HepG2 (cell line): ENCODE results near the gene TOMM22. TPM values are rescaled to one million over a fixed set of nuclear protein-coding genes. Genes with fewer than 3 reads are reported as not detected.

Experiments used
- CBX2 ChIP-seq, 2 experiments: fragments of 200-600 bp in 1 of 2; sonication (generic); formaldehyde crosslinking in 1 of 2; IDR thresholded peaks; 2 replicates each; pipeline versions ENCODE4 v1.7.0 to v1.8.1; 2018 to 2022; ENCODE audit warnings: low read depth in 2 of 2, low read length in 1 of 2, mild to moderate bottlenecking in 1 of 2, missing genetic modification reagents in 1 of 2
- ETV6 ChIP-seq: sonication (generic); formaldehyde crosslinking; conservative IDR thresholded peaks from 2 replicates; pipeline ENCODE4 v1.4.0; 2020; ENCODE audit warnings: missing genetic modification reagents
- HDAC6 ChIP-seq: fragments of 200-600 bp; sonication (generic); IDR thresholded peaks from 2 replicates; pipeline ENCODE4 v1.7.0; 2017; ENCODE audit warnings: mild to moderate bottlenecking, antibody characterized with exemption, low read length, low read depth
- KDM5A ChIP-seq: fragments of 200-600 bp; sonication (generic); IDR thresholded peaks from 2 replicates; pipeline ENCODE4 v1.7.0; 2018; ENCODE audit warnings: antibody characterized with exemption, mild to moderate bottlenecking, low read length, borderline replicate concordance
- LCORL ChIP-seq, 2 experiments: fragments of 450-650 bp in 1 of 2; sonication (generic) in 1 of 2; formaldehyde crosslinking in 1 of 2; IDR thresholded peaks; 2 replicates each; pipeline versions ENCODE4 v1.5.0 to v1.6.1; 2017 to 2020; ENCODE audit warnings: antibody characterized with exemption in 1 of 2, missing genetic modification reagents in 1 of 2
- NBN ChIP-seq: fragments of 450-650 bp; conservative IDR thresholded peaks from 2 replicates; pipeline ENCODE4 v1.6.1; 2017
- ZBTB7B ChIP-seq: sonication (generic); formaldehyde crosslinking; IDR thresholded peaks from 2 replicates; pipeline ENCODE4 v1.4.0; 2020; ENCODE audit warnings: missing genetic modification reagents
- ZC3H13 ChIP-seq: sonication (generic); formaldehyde crosslinking; IDR thresholded peaks from 2 replicates; pipeline ENCODE4 v1.8.1; 2023; ENCODE audit warnings: mild to moderate bottlenecking, missing genetic modification reagents, moderate library complexity
- ZMYM3 ChIP-seq: sonication (generic); formaldehyde crosslinking; IDR thresholded peaks from 2 replicates; pipeline ENCODE4 v1.5.1; 2020; ENCODE audit warnings: mild to moderate bottlenecking, missing genetic modification reagents
- ZNF207 ChIP-seq: fragments of 450-650 bp; IDR thresholded peaks from 2 replicates; pipeline ENCODE4 v1.6.1; 2016; ENCODE audit warnings: antibody characterized with exemption, borderline replicate concordance
- ZNF367 ChIP-seq: sonication (generic); formaldehyde crosslinking; IDR thresholded peaks from 2 replicates; pipeline ENCODE4 v1.4.0; 2020; ENCODE audit warnings: missing genetic modification reagents, borderline replicate concordance
- ZNF775 ChIP-seq: sonication (generic); formaldehyde crosslinking; IDR thresholded peaks from 2 replicates; pipeline ENCODE4 v1.4.0; 2020; ENCODE audit warnings: missing genetic modification reagents, mild to moderate bottlenecking, moderate library complexity, borderline replicate concordance
- polyA plus RNA-seq, 8 experiments: library from polyadenylated mRNA; depleted of rRNA in 3 of 8; stranded (reverse) in 7 of 8; unstranded in 1 of 8; fragments of >200 nt; fragmentation: Illumina TruSeq in 4 of 8; extraction: Trizol in 4 of 8; gene quantifications; 2 replicates each; pipeline versions ENCODE4 v1.2.1 to v1.2.3, GENCODE V29; 2011 to 2016; ENCODE audit warnings: low read depth in 4 of 8, missing spikeins in 1 of 8, mixed read lengths in 1 of 8; ENCODE audit not compliant: insufficient read depth in 1 of 8
- total RNA-seq, 5 experiments: library from RNA; depleted of rRNA; stranded (reverse); fragments of >200 nt; fragmentation: Illumina TruSeq; extraction: Trizol; gene quantifications; 2 replicates each; pipeline ENCODE4 v1.2.3, GENCODE V29; 2016; ENCODE audit warnings: low read depth in 1 of 5
- TF ChIP-seq, protein P1 (sequence below): fragments of 450-650 bp; IDR thresholded peaks from 2 replicates; pipeline ENCODE4 v1.6.1; 2016
- TF ChIP-seq, protein P2 (sequence below): sonication (generic); formaldehyde crosslinking; IDR thresholded peaks from 2 replicates; pipeline ENCODE4 v1.5.0; 2020; ENCODE audit warnings: mild to moderate bottlenecking, missing genetic modification reagents
- TF ChIP-seq, protein P3 (sequence below): sonication (generic); formaldehyde crosslinking; IDR thresholded peaks from 2 replicates; pipeline ENCODE4 v1.8.0; 2022; ENCODE audit warnings: mild to moderate bottlenecking, missing genetic modification reagents, moderate library complexity
- TF ChIP-seq, protein P4 (sequence below): sonication (generic); formaldehyde crosslinking; IDR thresholded peaks from 2 replicates; pipeline ENCODE4 v1.4.0; 2020; ENCODE audit warnings: missing genetic modification reagents; ENCODE audit errors: not compliant biosample characterization
- TF ChIP-seq, protein P5 (sequence below): sonication (generic); formaldehyde crosslinking; IDR thresholded peaks from 2 replicates; pipeline ENCODE4 v1.5.1; 2020; ENCODE audit warnings: mild to moderate bottlenecking, missing genetic modification reagents, borderline replicate concordance

Gene TOMM22
- total and polyA plus RNA-seq, 2 of the 13 experiments (the other 11 are each of a cell fraction or from before 2014, with no cell fraction given) = 46.9 to 118 TPM

DNA sequence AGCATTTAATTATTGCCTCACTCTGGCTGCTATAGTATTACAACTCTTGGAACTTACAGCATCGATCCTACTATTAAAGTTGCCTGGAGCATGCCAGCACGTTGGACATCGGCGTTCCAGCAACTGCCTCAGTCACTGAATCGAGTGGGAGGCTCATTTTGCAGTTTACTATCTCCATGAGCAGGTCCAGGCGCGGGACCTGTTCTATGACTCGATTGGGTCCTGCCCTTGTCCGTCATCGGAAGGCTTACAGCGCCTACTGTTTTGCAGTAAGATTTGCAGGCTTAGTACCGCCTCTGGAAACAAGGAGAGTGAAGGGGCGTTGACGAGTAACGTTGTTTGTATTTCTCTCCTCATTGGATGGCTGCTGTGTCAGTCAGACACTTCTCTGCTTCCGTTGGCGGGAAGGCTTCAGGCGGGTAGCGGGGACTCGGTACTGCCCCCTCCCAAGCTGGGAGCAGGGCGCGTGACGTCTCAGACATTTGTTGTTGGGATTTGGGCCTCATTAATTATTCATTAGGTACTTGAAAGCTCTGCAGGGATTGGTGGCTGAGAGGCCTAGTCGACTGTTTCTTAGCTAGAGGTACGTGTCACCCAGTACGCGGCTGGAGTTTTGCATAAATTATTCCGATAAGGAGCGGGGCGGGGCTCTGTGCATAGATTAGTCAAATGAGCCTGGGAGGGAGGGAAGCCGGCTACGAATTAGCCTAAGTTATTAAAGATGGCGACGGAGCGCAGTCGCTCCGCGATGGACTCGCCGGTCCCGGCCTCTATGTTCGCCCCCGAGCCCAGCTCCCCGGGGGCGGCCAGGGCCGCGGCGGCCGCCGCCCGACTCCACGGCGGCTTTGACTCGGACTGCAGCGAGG, 23.7 kb downstream of the TOMM22 start, which contains the start of gene GTPBP1 (continued):
- TF ChIP-seq, protein P1, sequence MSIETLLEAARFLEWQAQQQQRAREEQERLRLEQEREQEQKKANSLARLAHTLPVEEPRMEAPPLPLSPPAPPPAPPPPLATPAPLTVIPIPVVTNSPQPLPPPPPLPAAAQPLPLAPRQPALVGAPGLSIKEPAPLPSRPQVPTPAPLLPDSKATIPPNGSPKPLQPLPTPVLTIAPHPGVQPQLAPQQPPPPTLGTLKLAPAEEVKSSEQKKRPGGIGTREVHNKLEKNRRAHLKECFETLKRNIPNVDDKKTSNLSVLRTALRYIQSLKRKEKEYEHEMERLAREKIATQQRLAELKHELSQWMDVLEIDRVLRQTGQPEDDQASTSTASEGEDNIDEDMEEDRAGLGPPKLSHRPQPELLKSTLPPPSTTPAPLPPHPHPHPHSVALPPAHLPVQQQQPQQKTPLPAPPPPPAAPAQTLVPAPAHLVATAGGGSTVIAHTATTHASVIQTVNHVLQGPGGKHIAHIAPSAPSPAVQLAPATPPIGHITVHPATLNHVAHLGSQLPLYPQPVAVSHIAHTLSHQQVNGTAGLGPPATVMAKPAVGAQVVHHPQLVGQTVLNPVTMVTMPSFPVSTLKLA = peak; percentile 60
- TF ChIP-seq KDM5A (no peak), CBX2 (IDR thresholded peaks at IDR 0.05; ENCODE audit: low read depth, low read length) (no peak), CBX2 (CRISPR knock-in tag; IDR thresholded peaks at IDR 0.05; ENCODE audit: low read depth) (no peak), ZMYM3 (CRISPR knock-in tag) (no peak), HDAC6 (no peak), NBN (no peak), ZNF775 (CRISPR knock-in tag) (no peak), ZBTB7B (no peak), ETV6 (no peak), ZNF367 (CRISPR knock-in tag) (no peak), LCORL (IDR thresholded peaks at IDR 0.05) (no peak), LCORL (CRISPR knock-in tag; IDR thresholded peaks at IDR 0.05) (peak; percentile 15; the same call in 1 of the 2 replicates), ZNF207 (no peak), ZC3H13 (no peak)
- TF ChIP-seq, protein P2, sequence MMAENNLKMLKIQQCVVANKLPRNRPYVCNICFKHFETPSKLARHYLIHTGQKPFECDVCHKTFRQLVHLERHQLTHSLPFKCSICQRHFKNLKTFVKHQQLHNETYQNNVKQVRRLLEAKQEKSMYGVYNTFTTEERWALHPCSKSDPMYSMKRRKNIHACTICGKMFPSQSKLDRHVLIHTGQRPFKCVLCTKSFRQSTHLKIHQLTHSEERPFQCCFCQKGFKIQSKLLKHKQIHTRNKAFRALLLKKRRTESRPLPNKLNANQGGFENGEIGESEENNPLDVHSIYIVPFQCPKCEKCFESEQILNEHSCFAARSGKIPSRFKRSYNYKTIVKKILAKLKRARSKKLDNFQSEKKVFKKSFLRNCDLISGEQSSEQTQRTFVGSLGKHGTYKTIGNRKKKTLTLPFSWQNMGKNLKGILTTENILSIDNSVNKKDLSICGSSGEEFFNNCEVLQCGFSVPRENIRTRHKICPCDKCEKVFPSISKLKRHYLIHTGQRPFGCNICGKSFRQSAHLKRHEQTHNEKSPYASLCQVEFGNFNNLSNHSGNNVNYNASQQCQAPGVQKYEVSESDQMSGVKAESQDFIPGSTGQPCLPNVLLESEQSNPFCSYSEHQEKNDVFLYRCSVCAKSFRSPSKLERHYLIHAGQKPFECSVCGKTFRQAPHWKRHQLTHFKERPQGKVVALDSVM (CRISPR knock-in tag) = peak; percentile 27; the same call in 1 of the 2 replicates
- TF ChIP-seq, protein P3, sequence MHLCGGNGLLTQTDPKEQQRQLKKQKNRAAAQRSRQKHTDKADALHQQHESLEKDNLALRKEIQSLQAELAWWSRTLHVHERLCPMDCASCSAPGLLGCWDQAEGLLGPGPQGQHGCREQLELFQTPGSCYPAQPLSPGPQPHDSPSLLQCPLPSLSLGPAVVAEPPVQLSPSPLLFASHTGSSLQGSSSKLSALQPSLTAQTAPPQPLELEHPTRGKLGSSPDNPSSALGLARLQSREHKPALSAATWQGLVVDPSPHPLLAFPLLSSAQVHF = no peak
- TF ChIP-seq, protein P4, sequence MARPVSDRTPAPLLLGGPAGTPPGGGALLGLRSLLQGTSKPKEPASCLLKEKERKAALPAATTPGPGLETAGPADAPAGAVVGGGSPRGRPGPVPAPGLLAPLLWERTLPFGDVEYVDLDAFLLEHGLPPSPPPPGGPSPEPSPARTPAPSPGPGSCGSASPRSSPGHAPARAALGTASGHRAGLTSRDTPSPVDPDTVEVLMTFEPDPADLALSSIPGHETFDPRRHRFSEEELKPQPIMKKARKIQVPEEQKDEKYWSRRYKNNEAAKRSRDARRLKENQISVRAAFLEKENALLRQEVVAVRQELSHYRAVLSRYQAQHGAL (CRISPR knock-in tag) = no peak
- TF ChIP-seq, protein P5, sequence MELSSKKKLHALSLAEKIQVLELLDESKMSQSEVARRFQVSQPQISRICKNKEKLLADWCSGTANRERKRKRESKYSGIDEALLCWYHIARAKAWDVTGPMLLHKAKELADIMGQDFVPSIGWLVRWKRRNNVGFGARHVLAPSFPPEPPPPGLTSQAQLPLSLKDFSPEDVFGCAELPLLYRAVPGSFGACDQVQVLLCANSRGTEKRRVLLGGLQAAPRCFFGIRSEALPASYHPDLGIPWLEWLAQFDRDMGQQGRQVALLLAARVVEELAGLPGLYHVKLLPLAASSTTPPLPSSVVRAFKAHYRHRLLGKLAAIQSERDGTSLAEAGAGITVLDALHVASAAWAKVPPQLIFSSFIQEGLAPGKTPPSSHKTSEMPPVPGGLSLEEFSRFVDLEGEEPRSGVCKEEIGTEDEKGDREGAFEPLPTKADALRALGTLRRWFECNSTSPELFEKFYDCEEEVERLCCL (CRISPR knock-in tag) = no peak
